Endothelial cell of umbilical vein (primary cell): Measurements from ENCODE around the gene ARHGEF19. TPM values are rescaled to one million over a fixed set of nuclear protein-coding genes. Genes with fewer than 3 reads are reported as not detected.

Source experiments
- BruUV-seq: library from RNA; stranded (reverse); fragments of 400-500 nt; replicated peaks from 2 replicates; lab custom pipeline; 2021; lab: Mats Ljungman, UMichigan
- CTCF ChIA-PET: fragments of 300-600, 350-600 bp; sonication (Branson Sonifier 250); formaldehyde crosslinking; loops from one replicate; lab custom pipeline; 2021; ENCODE audit warnings: antibody characterized with exemption, inconsistent platforms; lab: Charles Lee
- POLR2A ChIA-PET: fragments of 300-600, 350-600 bp; sonication (Branson Sonifier 250); formaldehyde crosslinking; loops from one replicate; lab custom pipeline; 2021; ENCODE audit warnings: antibody characterized with exemption, inconsistent platforms; lab: Charles Lee
- DNase-seq: peaks from one replicate; pipeline ENCODE4 v3.0.0-alpha.2; 2011; ENCODE audit warnings: low read depth, low spot score
- FAIRE-seq: peaks from 2 replicates; lab custom pipeline; 2011; peaks lifted over from hg19 to GRCh38; lab: Jason Lieb, UNC
- H2AFZ ChIP-seq: 2 replicates; pipeline ENCODE4 v1.6.0; 2012; ENCODE audit warnings: low read depth, low read length, control low read depth, inconsistent platforms
- H3K27ac ChIP-seq: 2 replicates; pipeline ENCODE4 v1.5.1; 2011; ENCODE audit warnings: low read depth, mild to moderate bottlenecking, control low read depth, low read length, moderate library complexity; ENCODE audit not compliant: insufficient read depth
- H3K27me3 ChIP-seq, 2 experiments: 2 replicates each; pipeline versions ENCODE4 v1.6.0 to v1.6.1; 2011; ENCODE audit warnings: low read length in 2 of 2, mixed read lengths in 1 of 2; ENCODE audit not compliant: control insufficient read depth in 2 of 2, insufficient read depth in 2 of 2
- H3K36me3 ChIP-seq, 2 experiments: 2 replicates in 1 of 2; 3 replicates in 1 of 2; pipeline ENCODE4 v1.5.1; 2011; ENCODE audit warnings: low read length in 2 of 2, mild to moderate bottlenecking in 1 of 2, moderate library complexity in 1 of 2; ENCODE audit not compliant: control insufficient read depth in 2 of 2, insufficient read depth in 2 of 2; ENCODE audit errors: extremely low read depth in 1 of 2
- H3K4me1 ChIP-seq: 3 replicates; pipeline ENCODE4 v1.5.1; 2011; ENCODE audit warnings: mild to moderate bottlenecking, low read length; ENCODE audit not compliant: control insufficient read depth, insufficient read depth; ENCODE audit errors: extremely low read depth
- H3K4me2 ChIP-seq: 2 replicates; pipeline ENCODE4 v1.6.1; 2011; ENCODE audit warnings: low read length, control low read depth, mixed read lengths; ENCODE audit not compliant: insufficient read depth
- H3K4me3 ChIP-seq, 3 experiments: fragments of 200-600 bp in 1 of 3; sonication (generic), shearing (Covaris generic) in 1 of 3; replicated peaks in 1 of 3; 2 replicates each; pipeline ENCODE4 v1.5.1; 2011 to 2016; ENCODE audit warnings: control low read depth in 3 of 3, low read length in 3 of 3, mild to moderate bottlenecking in 2 of 3, inconsistent platforms in 1 of 3, low read depth in 1 of 3, moderate library complexity in 1 of 3; ENCODE audit not compliant: insufficient read depth in 1 of 3
- H3K79me2 ChIP-seq: 2 replicates; pipeline ENCODE4 v1.6.0; 2012; ENCODE audit warnings: low read length, inconsistent platforms; ENCODE audit not compliant: control insufficient read depth, insufficient read depth
- H3K9ac ChIP-seq: replicated peaks from 2 replicates; pipeline ENCODE3; 2011; ENCODE audit warnings: low read length, control low read depth; ENCODE audit not compliant: insufficient read depth; ENCODE audit errors: extremely low read depth
- H3K9me1 ChIP-seq: replicated peaks from 3 replicates; pipeline ENCODE4 v1.6.0; 2011; ENCODE audit warnings: mild to moderate bottlenecking, low read length; ENCODE audit not compliant: control insufficient read depth, insufficient read depth; ENCODE audit errors: extremely low read depth
- H3K9me3 ChIP-seq: replicated peaks from 2 replicates; pipeline ENCODE4 v1.5.1; 2012; ENCODE audit warnings: low read length, inconsistent platforms; ENCODE audit not compliant: control insufficient read depth, insufficient read depth
- H4K20me1 ChIP-seq: replicated peaks from 2 replicates; pipeline ENCODE3; 2011; ENCODE audit warnings: mild to moderate bottlenecking, low read length; ENCODE audit not compliant: control insufficient read depth, insufficient read depth; ENCODE audit errors: extremely low read depth
- CTCF ChIP-seq, 2 donors: IDR thresholded peaks; 1 replicate in 1 of 2; 2 replicates in 1 of 2; pipeline ENCODE4 v1.5.1; 2011; ENCODE audit warnings: low read length in 2 of 2, mild to moderate bottlenecking in 2 of 2, moderate library complexity in 2 of 2, control low read depth in 1 of 2, inconsistent platforms in 1 of 2, low read depth in 1 of 2; ENCODE audit not compliant: insufficient read depth in 1 of 2; ENCODE audit errors: extremely low read depth in 1 of 2
- EZH2 ChIP-seq: IDR thresholded peaks from 2 replicates; pipeline ENCODE4 v1.6.1; 2012; ENCODE audit warnings: borderline replicate concordance, low read depth, mild to moderate bottlenecking, moderate library complexity, low read length, inconsistent platforms; ENCODE audit not compliant: severe bottlenecking
- FOS ChIP-seq: IDR thresholded peaks from 2 replicates; pipeline ENCODE4 v1.6.1; 2011; ENCODE audit warnings: mild to moderate bottlenecking, low read length, moderate library complexity, borderline replicate concordance; ENCODE audit not compliant: insufficient read depth
- GATA2 ChIP-seq: IDR thresholded peaks from 2 replicates; pipeline ENCODE4 v1.7.0; 2011; ENCODE audit warnings: low read depth, mild to moderate bottlenecking, moderate library complexity, mixed read lengths, low read length; ENCODE audit not compliant: insufficient read length, insufficient read depth
- JUN ChIP-seq: IDR thresholded peaks from 2 replicates; pipeline ENCODE4 v1.6.1; 2011; ENCODE audit warnings: borderline replicate concordance, low read depth; ENCODE audit not compliant: insufficient read length, insufficient read depth
- MYC ChIP-seq: IDR thresholded peaks from one replicate; pipeline ENCODE4 v1.6.1; 2011; ENCODE audit warnings: mild to moderate bottlenecking, low read depth, low read length
- POLR2A ChIP-seq: IDR thresholded peaks from 2 replicates; pipeline ENCODE4 v1.6.1; 2012; ENCODE audit warnings: low read depth, mild to moderate bottlenecking, control low read depth, low read length
- POLR2AphosphoS5 ChIP-seq: IDR thresholded peaks from 2 replicates; pipeline ENCODE4 v1.6.1; 2012; ENCODE audit warnings: low read depth, mild to moderate bottlenecking, control low read depth, low read length, moderate library complexity; ENCODE audit not compliant: insufficient read depth
- dilution Hi-C: fragments of 300-500 bp; cut with MboI; formaldehyde crosslinking; loops from one replicate; pipeline ENCODE4 v1.15.0; 2019; ENCODE audit warnings: low sequenced_read_pairs; ENCODE audit not compliant: extremely low pct_ligation_motif_present
- intact Hi-C: fragments of 100-400 bp; cut with micrococcal nuclease; formaldehyde crosslinking; loops from one replicate; pipeline ENCODE4 v1.10.0; 2022
- polyA plus RNA-seq, 4 experiments: library from polyadenylated mRNA; depleted of rRNA in 3 of 4; stranded (reverse) in 3 of 4; unstranded in 1 of 4; fragments of >200 nt; gene quantifications; 2 replicates each; pipeline versions ENCODE4 v1.2.1 to v1.2.3, GENCODE V29; 2011 to 2012; ENCODE audit warnings: missing spikeins in 1 of 4
- total RNA-seq: library from RNA; stranded (reverse); gene quantifications from 2 replicates; pipeline ENCODE4 v1.2.3, GENCODE V29; 2021
- TF ChIP-seq, protein P1 (sequence below): IDR thresholded peaks from 2 replicates; pipeline ENCODE4 v1.6.1; 2011; ENCODE audit not compliant: insufficient read depth, insufficient read length

ARHGEF19 gene
- total and polyA plus RNA-seq, 2 donors (not counting 3 experiments of a cell fraction or from before 2014, with no cell fraction given) = 6.2 to 8.0 TPM

- Histone ChIP-seq H3K79me2 (no peaks in the 10 kb centered on the region), H3K4me1 (no peaks in the 10 kb centered on the region), H3K27ac (no peak overlapping the region), H3K4me2 (no peak overlapping the region), H3K9ac (no peak overlapping the region), H3K9me3 (no peaks in the 10 kb centered on the region), H3K9me1 (no peaks in the 10 kb centered on the region), H3K36me3 (peaks cover 7 to 9% of the 10 kb centered on the region in 2 experiments), H3K4me3 (no peak overlapping the region), H4K20me1 (no peaks in the 10 kb centered on the region), H3K27me3 (no peaks in the 10 kb centered on the region), H2AFZ (no peak overlapping the region)
- ChIA-PET CTCF (interaction anchor here (1.0 kb wide), 2 partner anchors 10 to 176 kb away, joined by 3 read pairs; no protein-coding TSS in a partner anchor), POLR2A (no interaction called here)
- dilution Hi-C loops = no loop called here
- no peak for TF ChIP-seq POLR2A
- no peak for TF ChIP-seq JUN
- TF ChIP-seq CTCF (IDR thresholded peaks at IDR 0.05; ENCODE audit: extremely low read depth in 1 of 2, insufficient read depth in 1 of 2, low read depth in 1 of 2, low read length in 2 of 2) = no peak
- TF ChIP-seq, protein P1, sequence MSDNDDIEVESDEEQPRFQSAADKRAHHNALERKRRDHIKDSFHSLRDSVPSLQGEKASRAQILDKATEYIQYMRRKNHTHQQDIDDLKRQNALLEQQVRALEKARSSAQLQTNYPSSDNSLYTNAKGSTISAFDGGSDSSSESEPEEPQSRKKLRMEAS = no peak
- TF ChIP-seq MYC = no peak
- no peak for TF ChIP-seq POLR2AphosphoS5
- TF ChIP-seq FOS = no peak
- no peak for TF ChIP-seq EZH2
- no peak for TF ChIP-seq GATA2
- DNase-seq (no peak), FAIRE-seq (no peak)
- no TSS peak for BruUV-seq
- intact Hi-C loops = no loop called here
Measured at GRCh38 chr1:16258591-16259135, 46.2 kb upstream of the ARHGEF19 start.
